GM21737 (cell line): ENCODE results near the gene NSUN2.

Source experiments
- ATAC-seq: cut with Tn5 transposase; IDR thresholded peaks from one replicate; pipeline ENCODE4 v1.9.1; 2021; ENCODE audit warnings: mild to moderate bottlenecking, moderate library complexity; ENCODE audit not compliant: unreplicated experiment

The NSUN2 gene

DNA sequence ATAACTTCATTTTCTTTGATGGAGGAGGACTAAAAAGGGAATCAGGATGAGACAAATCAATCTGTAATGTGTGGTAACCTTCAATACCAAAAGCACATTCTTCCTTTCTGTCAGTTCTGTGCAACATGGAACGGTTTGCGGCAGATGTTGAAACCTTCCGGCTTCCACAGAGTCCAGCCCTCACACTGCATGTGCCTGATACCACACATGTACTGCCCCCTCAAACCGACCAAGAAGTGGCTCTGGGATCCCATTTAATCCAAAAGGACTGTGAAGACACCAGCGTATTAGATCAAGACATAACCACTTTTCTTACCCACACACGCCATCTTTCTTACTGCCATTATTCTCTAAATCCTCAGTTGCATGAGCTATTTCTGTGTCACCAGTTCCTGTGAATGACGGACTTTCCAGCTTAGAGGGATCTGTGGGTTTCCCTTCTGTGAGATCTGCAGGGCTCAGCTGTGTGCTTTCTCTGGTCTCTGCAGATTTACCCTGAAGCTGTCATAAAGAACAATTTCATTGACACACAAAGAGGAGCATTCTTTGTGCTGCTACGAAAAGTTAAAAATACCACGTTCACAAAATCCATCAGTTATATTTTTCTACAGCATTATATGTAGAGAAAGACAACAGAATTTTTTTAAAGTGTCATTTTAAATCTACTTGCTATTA is 25.8 kb downstream of the NSUN2 start:
- ATAC-seq = no peak

DNA sequence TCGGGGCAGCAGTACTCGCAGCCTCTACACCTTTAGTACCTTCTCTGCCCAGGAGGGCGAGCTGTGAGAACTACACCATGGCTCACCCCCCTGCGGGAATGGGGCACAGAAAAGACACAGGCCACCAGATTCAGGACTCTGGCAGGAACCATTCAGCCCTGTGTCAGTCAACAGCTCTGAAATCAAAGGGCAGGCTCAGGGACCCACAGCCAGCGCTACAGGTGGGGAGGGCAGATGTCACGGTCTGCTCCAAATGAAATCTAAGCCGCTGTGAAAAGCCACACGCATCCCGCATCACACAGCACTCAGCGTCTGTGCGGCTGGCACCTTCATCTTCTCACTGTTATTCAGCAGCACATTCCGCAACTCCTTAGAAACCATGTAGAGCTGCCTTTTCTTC is 27.9 kb downstream of the NSUN2 start:
- ATAC-seq = no peak

DNA sequence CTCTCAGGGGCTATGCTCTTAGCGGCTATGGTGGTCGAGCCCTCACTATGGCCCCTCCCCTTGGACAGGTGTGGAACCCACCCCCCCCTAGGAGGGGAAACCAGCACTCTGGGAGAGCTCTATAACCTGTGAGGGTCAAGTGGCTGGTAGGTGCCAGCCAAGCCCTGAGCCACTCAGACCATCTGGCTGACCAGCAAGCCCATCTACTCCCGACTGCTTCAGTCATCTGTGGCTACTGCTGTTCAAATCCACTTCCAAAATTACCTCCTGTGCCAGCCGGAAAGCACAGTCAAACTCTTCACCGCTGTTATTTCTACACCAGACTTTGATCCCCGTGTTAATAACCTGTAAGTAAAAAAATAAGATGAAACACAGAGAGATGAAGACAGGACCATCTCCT is 28.5 kb downstream of the NSUN2 start:
- no peak for ATAC-seq

DNA sequence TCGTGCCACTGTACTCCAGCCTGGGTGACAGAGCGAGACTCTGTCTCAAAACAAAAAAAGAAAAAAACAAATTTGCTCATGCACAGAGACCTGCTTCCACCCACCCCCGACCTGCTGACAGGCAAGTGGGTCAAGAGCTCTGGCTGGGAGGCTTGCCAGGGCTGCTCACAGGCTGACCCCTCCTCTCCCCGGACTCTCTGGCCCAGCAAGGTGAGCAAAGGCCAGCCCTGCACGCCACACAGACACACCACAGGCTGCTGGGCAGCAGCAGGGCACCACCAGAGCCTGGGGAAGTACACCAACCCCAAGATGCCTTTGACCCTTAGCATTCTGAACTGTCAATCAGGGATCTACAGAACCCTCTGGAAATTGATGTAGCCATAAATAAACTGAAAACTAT is 29.2 kb downstream of the NSUN2 start:
- no peak for ATAC-seq

DNA sequence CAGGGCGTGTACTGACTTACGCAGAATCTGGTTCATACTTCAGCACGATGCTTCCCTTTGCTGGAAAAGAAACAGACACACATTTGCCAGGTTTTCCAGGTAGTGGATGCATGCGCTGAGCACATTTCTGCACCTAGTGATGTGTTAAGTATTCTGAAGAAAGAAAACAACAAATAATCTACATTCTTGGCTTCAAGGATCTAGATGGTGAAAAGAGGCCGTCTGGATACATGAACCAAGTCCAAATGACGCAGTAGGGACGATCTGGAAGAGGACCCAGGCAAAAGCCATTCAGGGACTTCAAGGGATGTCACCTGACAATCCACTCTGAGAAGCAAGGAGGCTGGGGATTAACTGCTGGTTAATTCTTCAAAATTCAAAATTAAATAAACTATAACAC is 30.4 kb downstream of the NSUN2 start:
- ATAC-seq = no peak

DNA sequence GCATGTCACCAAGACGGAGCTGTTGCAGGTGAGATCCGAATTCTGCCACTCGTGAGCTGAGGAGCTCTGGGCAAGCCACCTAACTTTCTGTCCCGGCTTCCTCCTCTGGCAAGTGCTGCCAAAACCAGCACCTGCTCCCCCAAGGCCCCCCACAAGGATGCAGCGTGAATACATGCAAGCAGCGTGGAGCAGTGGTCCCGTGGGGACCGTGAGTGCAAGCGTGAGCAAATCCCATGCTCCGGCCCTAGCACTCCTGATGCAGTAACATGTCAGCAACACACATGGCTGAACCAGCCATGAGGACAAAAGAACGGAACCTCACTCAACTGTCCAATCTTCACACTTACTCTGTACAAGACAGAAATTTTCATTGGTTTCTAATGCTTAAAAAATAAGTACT is 31.0 kb downstream of the NSUN2 start:
- ATAC-seq = no peak

DNA sequence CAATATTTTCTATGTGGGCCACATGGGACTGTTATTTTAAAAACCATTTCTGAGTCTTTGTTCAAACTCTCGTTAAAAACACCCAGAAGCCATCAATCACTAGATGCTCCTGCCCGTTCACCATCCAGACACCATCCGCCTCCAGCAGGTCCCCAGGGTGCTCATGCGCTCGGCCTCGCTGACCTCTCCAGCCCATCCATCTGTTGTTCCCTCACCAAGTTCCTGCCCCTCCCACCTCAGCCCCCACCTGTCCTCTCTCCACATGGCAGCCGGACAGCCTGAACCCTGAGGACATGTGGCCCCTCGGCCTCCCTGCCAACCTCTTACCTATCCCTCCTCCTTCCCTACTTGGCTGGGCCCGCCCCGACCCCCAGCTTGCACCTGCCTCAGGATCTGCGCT is 31.6 kb downstream of the NSUN2 start:
- ATAC-seq = no peak

DNA sequence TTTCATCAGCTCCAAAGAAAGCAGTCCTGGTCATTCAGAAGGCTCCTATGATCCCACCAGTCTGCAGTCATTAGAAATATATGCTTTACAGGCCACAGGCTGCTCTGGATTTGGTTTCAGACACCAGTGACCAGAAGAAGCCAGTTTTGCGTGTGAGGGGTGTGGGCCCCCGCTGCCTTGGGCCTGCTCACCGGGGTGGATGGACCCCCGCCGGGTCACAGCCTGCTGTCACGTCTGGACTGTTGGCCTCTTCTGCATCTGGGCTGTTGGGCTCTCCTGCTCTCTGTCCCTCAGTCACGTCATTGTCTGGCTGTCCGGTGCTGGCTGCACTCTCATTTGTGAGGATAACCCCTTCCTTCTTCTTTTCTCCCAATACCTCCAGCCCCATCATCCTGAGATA is 33.1 kb downstream of the NSUN2 start:
- ATAC-seq = no peak

DNA sequence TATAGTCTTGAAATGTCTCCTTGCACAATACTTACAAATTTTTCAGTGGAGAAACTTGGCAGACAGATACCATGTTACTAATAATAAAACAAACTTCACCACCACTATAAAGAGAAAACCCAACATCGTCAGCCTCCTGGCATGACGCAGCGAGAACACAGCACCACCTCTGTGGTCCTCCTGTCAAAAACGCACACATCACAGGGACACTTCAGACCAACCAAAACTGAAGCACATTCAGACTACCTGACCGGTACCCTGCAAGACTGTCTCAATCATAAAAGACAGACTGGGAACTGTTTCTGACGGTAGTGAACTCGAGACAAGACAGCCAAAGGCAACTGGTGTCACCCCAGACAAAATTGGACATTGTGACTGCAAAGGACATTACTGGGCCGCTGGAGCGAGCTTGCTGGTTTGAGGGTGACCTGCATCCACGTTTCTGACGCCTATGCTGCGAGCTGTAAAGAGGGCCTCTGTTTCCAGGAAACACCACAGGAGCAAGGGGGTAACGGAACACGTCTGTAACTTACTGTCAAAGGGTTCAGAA is 34.4 kb downstream of the NSUN2 start:
- no peak for ATAC-seq

DNA sequence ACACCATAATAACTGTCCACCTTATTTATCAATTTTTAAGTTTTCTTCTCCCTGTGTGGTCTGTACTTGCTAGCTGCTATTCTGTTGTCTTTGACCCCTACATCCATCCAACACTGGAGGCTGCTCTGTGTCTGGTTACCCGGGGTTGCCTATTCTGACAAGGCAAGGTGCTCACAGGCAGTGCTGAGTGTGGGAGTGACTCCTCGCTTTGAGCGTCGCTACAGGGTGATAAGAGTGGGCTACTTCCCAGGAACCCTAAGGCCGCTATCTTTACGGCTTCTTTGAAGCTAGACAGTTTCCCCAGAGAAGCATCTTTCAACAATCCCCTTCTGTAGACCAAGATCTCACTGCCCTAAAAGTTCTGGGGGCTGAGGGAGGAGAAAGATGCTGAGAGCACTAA is 35.3 kb downstream of the NSUN2 start:
- ATAC-seq = no peak

DNA sequence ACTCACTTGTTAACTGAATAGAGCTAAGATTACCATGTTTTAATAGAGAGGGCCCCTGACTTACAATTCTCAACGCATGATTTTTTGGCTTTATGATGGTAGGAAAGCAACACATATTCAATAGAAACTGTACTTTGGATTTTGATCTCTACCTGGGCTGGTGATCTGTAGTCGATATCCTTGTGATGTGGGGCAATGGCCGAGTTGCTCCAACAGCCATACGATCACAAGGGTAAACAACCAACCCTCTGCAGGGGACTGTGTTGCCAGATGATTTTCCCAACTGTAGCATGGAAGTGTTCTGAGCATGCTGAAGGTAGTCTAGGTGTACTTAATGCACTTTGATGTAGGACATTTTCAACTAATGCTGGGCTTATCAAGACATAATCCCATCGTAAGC is 36.5 kb downstream of the NSUN2 start:
- no peak for ATAC-seq

DNA sequence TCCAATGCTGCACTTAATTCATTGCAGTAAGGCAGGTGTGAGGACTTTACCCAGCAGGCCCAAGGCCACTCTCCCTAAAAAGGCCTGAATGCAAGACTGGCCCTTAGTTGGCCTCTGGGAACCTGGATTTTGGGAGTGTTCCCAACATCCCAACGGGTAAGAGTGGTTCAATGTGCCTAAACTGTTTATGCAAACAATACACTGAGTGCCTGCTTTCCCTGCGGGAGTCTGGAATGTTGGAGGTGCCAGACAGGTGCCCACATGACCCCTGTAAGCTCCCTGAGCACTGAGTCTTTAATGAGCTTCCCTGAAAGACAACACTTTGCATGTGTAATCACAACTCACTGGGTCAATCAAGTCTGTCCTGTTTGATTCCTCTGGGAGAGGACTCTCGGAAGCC is 37.4 kb downstream of the NSUN2 start:
- no peak for ATAC-seq

DNA sequence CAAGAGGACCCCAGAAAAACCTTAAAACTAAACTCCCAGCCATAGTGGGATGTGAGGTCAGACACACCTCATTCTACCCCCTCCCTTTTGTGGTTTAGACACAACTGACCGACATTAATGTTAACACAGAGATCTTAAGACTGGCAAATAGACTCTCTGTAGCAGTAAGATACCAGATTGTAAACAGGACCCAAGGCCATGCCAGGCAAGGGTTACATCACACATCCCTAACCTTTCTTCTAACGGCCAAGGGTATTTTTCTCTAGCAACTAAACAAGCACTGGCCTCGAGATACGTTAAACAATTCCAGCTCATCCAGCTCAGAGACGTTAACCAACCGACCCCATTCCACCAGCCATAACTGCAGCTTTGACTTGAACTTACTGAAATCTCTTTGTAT is 38.8 kb downstream of the NSUN2 start:
- no peak for ATAC-seq

DNA sequence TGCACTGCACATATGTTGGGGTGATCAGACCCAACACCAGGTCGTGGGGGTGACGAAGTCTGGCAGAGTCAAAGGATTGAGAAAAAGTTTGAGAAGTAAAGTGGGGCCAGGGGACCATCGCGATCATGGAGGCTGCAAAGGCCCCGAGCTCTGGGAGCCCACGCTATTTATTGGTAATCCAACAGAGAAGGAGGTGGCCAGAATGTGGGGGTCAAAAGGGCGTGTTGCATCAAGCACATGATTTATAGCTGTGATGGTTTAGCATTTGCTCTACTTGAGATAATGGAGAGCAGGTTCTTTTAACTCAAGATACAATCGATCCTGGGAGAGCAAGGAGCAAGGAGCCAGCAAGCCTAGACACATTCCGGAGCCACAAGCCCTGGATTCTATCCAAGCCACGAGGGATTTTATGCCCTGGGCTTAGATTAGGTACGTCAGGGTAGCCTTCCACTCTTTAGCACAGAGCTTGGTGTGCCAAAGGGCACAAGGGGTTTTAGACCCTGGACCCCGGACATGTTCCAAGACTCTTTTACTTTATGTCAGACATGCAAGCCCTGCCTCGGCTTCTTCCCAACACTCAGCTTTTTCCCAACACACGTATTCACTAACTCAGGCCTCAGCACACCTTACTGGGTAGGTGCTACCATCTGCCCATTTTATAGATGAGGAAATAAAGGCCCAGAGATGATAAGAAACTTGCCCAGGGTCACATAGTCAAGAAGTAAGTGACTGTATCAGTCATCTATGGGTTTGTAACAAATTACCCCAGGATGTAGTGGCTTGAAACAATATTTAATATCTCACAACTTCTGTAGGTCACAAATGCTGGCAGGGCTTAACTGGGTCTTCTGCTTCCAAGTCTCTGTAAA is 39.5 kb downstream of the NSUN2 start:
- no peak for ATAC-seq

DNA sequence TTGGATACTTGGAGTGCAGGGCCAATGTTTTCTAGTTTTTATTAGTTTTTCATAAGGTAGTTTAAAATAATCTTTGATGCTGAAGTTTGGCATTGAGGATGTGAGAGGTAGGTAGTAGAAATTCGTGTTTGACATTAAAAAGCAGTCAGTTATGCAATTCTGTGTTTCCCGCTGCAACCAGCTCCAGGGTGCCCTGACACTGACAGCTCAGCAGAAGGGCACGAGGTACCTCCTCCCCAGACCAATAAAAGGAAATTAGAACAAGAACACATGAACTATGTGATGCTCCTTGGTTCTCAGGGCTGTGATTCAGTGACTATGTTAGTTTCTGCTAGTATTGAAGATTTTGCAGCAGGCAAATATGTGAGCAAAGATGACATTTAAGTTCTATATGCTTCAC is 40.2 kb downstream of the NSUN2 start:
- ATAC-seq = no peak

DNA sequence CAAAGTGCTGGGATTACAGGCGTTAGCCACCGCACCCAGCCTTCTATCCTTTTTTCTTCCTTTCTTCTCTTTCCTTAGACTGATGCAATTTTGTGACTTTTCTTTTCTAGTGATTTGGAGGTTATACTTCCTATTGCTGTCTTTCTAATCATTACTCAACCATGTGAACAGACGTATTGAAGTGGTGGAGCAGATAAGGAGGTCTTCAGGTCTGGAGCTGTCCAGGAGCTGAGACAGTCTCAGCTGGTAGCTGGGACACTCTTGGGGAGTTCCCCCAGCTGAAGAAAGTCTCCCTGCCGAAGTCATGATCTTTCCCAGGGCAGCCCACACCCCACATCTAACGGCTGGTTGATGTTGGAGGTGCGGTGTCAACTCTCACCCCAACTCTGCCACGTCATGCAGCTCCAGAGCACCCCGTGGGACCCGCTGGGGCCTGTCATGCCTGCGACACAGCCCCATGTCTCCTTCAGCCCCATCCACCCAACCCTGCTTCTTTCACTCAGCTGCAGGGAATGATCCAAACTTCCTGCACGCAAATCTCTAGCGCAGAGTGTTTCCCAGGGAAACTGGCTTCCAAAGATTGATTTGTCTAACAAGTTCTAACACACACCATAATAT is 41.1 kb downstream of the NSUN2 start:
- no peak for ATAC-seq

DNA sequence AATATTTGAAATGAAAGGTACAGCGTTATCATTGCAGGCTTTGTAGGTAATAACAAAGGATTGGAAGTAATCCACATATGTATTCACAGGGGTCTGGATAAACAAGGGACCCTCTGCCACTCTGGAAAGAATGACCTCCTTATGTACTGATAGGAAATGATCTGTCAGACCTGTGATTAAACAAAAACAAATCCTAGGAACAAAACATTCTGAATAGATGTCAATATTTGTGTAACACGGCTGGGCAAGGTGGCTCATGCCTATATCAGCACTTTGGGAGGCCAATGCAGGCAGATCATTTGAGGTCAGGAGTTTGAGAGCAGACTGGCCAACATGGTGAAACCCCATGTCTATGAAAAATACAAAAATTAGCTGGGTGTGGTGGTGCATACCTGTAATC is 42.3 kb downstream of the NSUN2 start:
- no peak for ATAC-seq

DNA sequence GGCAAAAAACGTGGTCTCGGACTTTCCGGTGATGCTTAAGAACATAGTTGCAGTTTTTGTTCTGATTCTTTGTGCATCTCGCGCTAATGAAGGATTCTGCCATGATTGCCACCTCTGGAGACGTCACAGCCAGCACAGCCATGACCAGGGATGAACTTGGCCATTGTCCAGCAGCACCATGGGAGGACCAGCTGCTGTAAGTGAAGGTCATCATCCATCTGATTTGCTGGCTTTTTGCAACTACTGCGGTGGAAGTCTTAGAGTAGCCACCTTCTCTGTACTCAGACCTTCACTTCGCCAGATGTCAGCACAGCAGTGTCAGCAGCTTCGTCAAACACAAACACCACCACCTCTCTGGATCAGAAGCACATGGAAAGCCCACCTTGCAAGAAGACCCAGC is 45.7 kb downstream of the NSUN2 start:
- no peak for ATAC-seq

DNA sequence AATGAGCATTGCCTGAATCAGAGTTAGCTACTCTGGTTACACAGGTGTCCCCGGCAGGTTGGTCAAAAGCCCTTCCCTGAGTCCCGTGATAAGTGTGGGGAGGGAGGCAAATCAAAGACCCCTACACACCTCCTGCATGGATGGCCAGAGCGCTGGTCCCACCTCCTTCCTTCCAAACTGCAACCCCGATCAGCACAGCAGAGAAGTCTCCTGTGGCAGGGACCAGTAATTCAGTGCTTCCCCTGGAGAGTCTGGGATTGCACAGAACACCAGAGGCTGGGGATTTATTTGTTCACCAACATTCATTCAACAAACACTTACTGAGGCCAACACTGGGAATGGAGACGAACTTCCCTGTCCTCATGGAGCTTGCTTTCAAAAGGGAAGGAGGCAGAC is 46.2 kb downstream of the NSUN2 start:
- ATAC-seq = no peak

DNA sequence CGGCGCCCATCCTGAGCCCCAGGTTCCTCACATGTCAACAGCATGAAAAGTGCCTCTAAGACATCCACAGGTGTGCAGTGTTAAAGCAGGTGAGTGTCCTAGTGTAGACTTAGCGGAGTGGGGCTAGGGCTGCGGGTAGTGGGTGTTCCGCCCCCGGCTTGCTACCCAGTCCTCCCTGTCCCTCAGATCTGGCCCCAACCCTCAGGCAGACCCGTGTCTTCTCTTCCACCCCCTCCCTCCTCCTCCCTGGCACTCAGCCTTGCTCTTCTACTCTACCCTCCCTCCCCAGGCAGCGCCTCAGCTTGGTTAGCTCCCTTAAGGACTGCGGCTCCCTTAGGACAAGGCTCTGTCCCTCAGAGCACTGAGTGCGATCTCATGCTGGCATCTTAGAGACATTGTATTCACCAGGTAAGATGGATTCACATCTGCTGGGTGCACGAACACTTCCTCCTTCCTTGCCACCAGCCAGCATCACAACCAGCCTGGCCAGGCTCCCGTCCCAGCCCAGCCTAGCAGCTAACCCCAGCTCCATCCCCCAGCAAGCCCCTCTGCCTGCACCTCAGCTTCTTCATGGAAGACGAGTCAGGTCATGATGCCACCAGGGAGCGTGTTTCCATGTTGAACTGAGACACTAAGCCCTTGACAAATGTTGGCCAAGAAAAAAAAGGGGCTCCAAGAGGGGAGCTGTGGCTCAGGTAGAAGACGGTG is 46.8 kb downstream of the NSUN2 start:
- ATAC-seq = no peak

DNA sequence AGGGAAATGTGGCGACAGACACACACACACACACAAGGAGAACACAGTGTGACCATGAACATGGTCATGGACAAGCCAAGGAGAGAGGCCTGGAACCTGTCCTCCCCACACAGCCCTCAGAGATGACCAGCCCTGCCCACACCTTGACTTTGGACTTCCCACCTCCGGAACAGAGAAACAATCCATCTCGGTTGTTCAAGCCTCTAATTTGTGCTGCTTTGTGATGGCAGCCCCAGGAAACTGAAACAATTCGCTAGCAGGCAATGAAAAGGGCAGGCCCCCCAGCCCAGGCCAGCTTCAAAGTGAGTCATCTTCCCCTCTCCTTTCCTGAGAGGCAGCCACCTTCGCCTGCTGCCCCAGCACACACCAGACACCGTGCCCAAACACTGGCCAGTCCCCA is 47.7 kb downstream of the NSUN2 start:
- ATAC-seq = no peak
